ENCODE measurements around the gene U2AF1L4.

DNA sequence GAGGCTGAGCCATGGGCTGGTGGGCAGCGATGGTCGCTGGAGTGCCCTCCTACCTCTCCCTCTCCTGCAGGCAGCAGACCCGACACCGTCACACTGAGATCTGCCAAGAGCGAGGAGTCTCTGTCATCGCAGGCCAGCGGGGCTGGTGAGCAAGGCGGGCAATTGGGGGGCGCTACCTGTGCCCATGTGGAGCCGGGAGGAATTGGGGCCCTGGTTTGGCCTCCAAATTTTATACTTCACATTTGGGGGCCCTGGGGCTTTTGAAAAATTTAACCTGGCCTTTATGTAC is 40.1 kb upstream of the U2AF1L4 start:
- TF ChIP-seq CTCF (IDR thresholded peaks at IDR 0.05) (no peak), POLR2A (IDR thresholded peaks at IDR 0.05) (no peak)
